ENCODE measurements around the gene NMNAT1.

- no peak for TF ChIP-seq EZH2 (IDR thresholded peaks at IDR 0.05; ENCODE audit: low read length, missing control alignments)
- TF ChIP-seq CTCF (conservative IDR thresholded peaks at IDR 0.05 in 1 of 2, IDR thresholded peaks at IDR 0.05 in 1 of 2; ENCODE audit: low read depth in 1 of 2, low read length in 2 of 2) = no peak
Measured at GRCh38 chr1:9914610-9914937, 28.7 kb upstream of the NMNAT1 start.

All from fibroblast of lung (primary cell).